ENCODE measurements around the gene BET1.

Gene BET1

GRCh38 chr7:94004024-94004951 is at the start of gene BET1:
Gene BET1 (minus strand): TSS chr7:94004355. CDS start chr7:94004216, 139 bp downstream.
- H3K36me3 ChIP-seq (ENCODE audit: insufficient read depth, low read length) = no peaks in the 10 kb centered on the region
- no peaks in the 10 kb centered on the region for H4K20me1 ChIP-seq (ENCODE audit: insufficient read depth, low read length)
- peak within 1 kb of the TSS; percentile 69 for H3K9ac ChIP-seq (ENCODE audit: low read depth, low read length)
- peaks cover 25% of the 10 kb centered on the region for H3K4me1 ChIP-seq (ENCODE audit: insufficient read depth, low read length)
- no peaks in the 10 kb centered on the region for H3K27me3 ChIP-seq (ENCODE audit: insufficient read depth, low read length, poor library complexity)
- ATAC-seq (ENCODE audit: insufficient read depth, low read depth) (peak; percentile 95), DNase-seq (peak; percentile 89)
- H3K4me3 ChIP-seq (ENCODE audit: low read depth in 1 of 2, low read length in 2 of 2) = peak within 1 kb of the TSS; percentile 62 to 79
- TF ChIP-seq CTCF (IDR thresholded peaks at IDR 0.05; ENCODE audit: borderline replicate concordance, extremely low read depth, low read length, poor library complexity, severe bottlenecking) = no peak
- no peak for TF ChIP-seq EZH2 (IDR thresholded peaks at IDR 0.05; ENCODE audit: borderline replicate concordance, low read depth, low read length, severe bottlenecking)
- H3K79me2 ChIP-seq (ENCODE audit: insufficient read depth, low read length) = peaks cover 42% of the 10 kb centered on the region
- H3K9me3 ChIP-seq (ENCODE audit: insufficient read depth, low read length, severe bottlenecking) = no peaks in the 10 kb centered on the region
- peak within 1 kb of the TSS; percentile 96 for H2AFZ ChIP-seq (ENCODE audit: low read depth, low read length)
- H3K4me2 ChIP-seq (ENCODE audit: insufficient read depth, low read length) = peak within 1 kb of the TSS; percentile 86
- H3K27ac ChIP-seq (ENCODE audit: low read length) = peak within 1 kb of the TSS; percentile 70

- Histone ChIP-seq H3K36me3 (ENCODE audit: insufficient read depth, low read length) (no peaks in the 10 kb centered on the region), H2AFZ (ENCODE audit: low read depth, low read length) (no peak overlapping the region), H3K9me3 (ENCODE audit: insufficient read depth, low read length, severe bottlenecking) (no peaks in the 10 kb centered on the region), H3K9ac (ENCODE audit: low read depth, low read length) (no peak overlapping the region), H4K20me1 (ENCODE audit: insufficient read depth, low read length) (no peaks in the 10 kb centered on the region), H3K4me3 (ENCODE audit: low read depth in 1 of 2, low read length in 2 of 2) (no peak overlapping the region), H3K79me2 (ENCODE audit: insufficient read depth, low read length) (no peaks in the 10 kb centered on the region), H3K27ac (ENCODE audit: low read length) (no peak overlapping the region), H3K4me2 (ENCODE audit: insufficient read depth, low read length) (no peak overlapping the region), H3K4me1 (ENCODE audit: insufficient read depth, low read length) (no peaks in the 10 kb centered on the region), H3K27me3 (ENCODE audit: insufficient read depth, low read length, poor library complexity) (peaks cover 3% of the 10 kb centered on the region)
- TF ChIP-seq EZH2 (IDR thresholded peaks at IDR 0.05; ENCODE audit: borderline replicate concordance, low read depth, low read length, severe bottlenecking) (no peak), CTCF (IDR thresholded peaks at IDR 0.05; ENCODE audit: borderline replicate concordance, extremely low read depth, low read length, poor library complexity, severe bottlenecking) (no peak)
- no peak for DNase-seq
- ATAC-seq (ENCODE audit: insufficient read depth, low read depth) = no peak
These were observed 49.4 kb upstream of the BET1 start for GRCh38 chr7:94053532-94053931.

GRCh38 chr7:94052398-94053180 is 48.4 kb upstream of the BET1 start:
- no peak overlapping the region for H3K4me2 ChIP-seq (ENCODE audit: insufficient read depth, low read length)
- no peak for ATAC-seq (ENCODE audit: insufficient read depth, low read depth)
- no peak for DNase-seq
- TF ChIP-seq CTCF (IDR thresholded peaks at IDR 0.05; ENCODE audit: borderline replicate concordance, extremely low read depth, low read length, poor library complexity, severe bottlenecking) = no peak
- no peak for TF ChIP-seq EZH2 (IDR thresholded peaks at IDR 0.05; ENCODE audit: borderline replicate concordance, low read depth, low read length, severe bottlenecking)
- no peak overlapping the region for H2AFZ ChIP-seq (ENCODE audit: low read depth, low read length)
- peaks cover 6% of the 10 kb centered on the region for H3K27me3 ChIP-seq (ENCODE audit: insufficient read depth, low read length, poor library complexity)
- no peaks in the 10 kb centered on the region for H4K20me1 ChIP-seq (ENCODE audit: insufficient read depth, low read length)
- no peak overlapping the region for H3K27ac ChIP-seq (ENCODE audit: low read length)
- H3K79me2 ChIP-seq (ENCODE audit: insufficient read depth, low read length) = no peaks in the 10 kb centered on the region
- H3K4me3 ChIP-seq (ENCODE audit: low read depth in 1 of 2, low read length in 2 of 2) = no peak overlapping the region
- H3K9me3 ChIP-seq (ENCODE audit: insufficient read depth, low read length, severe bottlenecking) = no peaks in the 10 kb centered on the region
- H3K9ac ChIP-seq (ENCODE audit: low read depth, low read length) = no peak overlapping the region
- H3K4me1 ChIP-seq (ENCODE audit: insufficient read depth, low read length) = no peaks in the 10 kb centered on the region
- no peaks in the 10 kb centered on the region for H3K36me3 ChIP-seq (ENCODE audit: insufficient read depth, low read length)
